GM19395 (cell line): ENCODE results near the gene THEMIS.
"Not testable (repeated sequence)": the region's sequence is repeated elsewhere in the genome, so short reads cannot be mapped to it uniquely, and the experiment has no call there.

Experiments
- ATAC-seq: cut with Tn5 transposase; IDR thresholded peaks from one replicate; pipeline ENCODE4 v1.9.1; 2021; ENCODE audit warnings: mild to moderate bottlenecking, moderate library complexity; ENCODE audit not compliant: unreplicated experiment

The THEMIS gene

GRCh38 chr6:127914240-127914639 is 13.4 kb upstream of the THEMIS start:
- ATAC-seq, result no peak

GRCh38 chr6:127912914-127913313 is 12.1 kb upstream of the THEMIS start:
- ATAC-seq, result no peak

GRCh38 chr6:127907960-127908640 is 7.2 kb upstream of the THEMIS start:
- peak; percentile 89 for ATAC-seq

GRCh38 chr6:127904160-127904559 is 3.3 kb upstream of the THEMIS start:
- no peak for ATAC-seq

GRCh38 chr6:127902933-127903332 is 2.1 kb upstream of the THEMIS start:
- ATAC-seq, result no peak

GRCh38 chr6:127897484-127897883 is 3.4 kb downstream of the THEMIS start:
- ATAC-seq, result no peak

GRCh38 chr6:127894051-127894450 is 6.8 kb downstream of the THEMIS start:
- no peak for ATAC-seq

- no peak for ATAC-seq
Measured at GRCh38 chr6:127893541-127893940, 7.3 kb downstream of the THEMIS start.

GRCh38 chr6:127891731-127892326 is 9.0 kb downstream of the THEMIS start:
- ATAC-seq, result no peak

DNA sequence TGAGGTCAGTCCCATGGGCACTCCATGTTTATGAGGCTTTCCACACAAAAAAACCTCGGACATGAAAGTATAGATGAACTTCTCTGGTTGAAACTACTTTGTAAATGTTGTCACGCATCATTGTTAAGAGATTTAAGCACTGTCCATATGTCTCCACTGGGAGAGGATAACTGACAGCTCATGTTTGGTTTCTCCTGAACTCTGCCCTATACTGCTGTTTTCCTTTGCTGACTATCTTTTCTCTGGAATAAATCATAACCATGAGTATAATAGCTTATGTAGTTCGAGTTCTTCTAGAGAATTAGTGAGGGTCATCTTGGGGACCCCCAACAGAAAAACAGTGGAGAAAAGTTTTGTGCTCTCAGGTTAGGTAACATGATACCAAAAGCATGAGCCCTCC is 14.3 kb downstream of the THEMIS start:
- ATAC-seq, result no peak

- no peak for ATAC-seq
Measured at GRCh38 chr6:127884134-127884533, 16.7 kb downstream of the THEMIS start.

DNA sequence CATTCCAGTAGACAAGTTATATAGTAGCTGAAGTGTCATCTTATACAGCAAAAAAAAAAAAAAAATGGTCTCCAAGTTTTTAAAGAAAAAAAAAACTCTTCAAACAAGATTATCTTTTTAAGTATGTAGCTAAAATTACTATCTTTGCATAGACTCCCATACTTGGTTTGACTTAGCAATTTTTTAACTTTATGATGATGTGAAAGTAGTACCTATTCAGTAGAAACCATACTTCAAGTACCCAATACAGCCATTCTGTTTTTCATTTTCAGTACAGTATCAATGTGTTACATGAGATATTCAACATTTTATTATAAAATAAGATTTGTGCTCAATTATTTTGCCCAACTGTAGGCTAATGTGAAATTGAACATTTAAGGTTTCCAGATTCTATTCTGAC is 18.9 kb downstream of the THEMIS start:
- not testable (repeated sequence) for ATAC-seq

GRCh38 chr6:127880429-127880828 is 20.4 kb downstream of the THEMIS start:
- no peak for ATAC-seq

DNA sequence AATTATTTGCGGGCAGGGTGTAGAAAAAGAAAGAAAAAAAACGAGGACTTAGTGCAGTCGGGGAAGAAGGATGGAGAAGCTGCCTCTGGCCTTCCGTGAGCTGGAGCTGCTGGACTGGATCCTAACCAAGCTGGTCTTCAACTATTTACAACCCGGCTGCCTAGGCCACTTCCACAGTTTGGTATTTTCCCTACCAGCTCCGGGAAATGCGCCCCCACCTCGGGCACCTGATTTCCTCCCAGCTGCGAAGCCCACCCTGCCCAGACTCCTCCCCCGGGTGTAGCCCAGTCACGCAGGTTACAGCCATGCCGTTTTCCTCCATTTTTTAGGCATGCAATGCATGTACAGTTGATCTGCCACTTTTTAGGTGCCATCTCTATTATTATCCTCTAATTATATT is 21.2 kb downstream of the THEMIS start:
- ATAC-seq, result no peak

DNA sequence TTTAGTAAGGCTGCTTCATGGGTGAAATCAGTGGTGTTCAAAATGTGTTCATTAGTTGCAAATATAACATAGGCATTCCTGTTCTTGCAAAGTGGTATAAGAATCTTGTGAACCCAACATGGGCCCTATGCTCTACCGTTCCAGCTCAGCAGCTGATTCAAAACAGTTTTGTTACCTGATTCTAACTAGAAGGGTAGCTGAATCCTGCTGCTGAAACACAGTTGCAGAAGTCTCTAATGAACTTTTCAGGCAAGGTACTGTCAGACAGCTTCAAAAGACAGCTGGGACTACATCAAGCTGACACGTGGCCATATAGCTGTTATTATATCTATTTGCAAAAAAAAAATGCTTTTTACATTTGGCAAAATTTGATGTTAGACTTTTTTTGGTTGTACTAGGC is 22.7 kb downstream of the THEMIS start:
- no peak for ATAC-seq

DNA sequence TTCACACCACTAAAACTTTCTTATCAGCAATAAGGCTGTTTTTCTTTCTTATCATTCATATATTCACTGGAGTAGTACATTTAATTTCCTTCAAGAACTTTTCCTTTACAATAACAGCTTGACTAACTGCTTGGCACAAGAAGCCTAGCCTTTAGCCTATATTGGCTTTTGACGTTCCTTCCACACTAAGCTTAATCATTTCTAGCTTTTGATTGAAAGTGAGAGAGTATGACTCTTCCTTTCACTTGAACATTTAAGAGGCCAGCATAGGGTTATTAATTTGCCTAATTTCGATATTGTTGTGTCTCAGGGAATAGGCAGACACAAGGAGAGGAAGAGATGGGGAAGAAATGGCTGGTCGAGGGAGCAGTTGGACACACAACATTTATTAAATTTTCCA is 23.6 kb downstream of the THEMIS start:
- ATAC-seq, result no peak

- no peak for ATAC-seq
Measured at GRCh38 chr6:127869772-127870404, 31.0 kb downstream of the THEMIS start.

- no peak for ATAC-seq
Measured at GRCh38 chr6:127869183-127869582, 31.7 kb downstream of the THEMIS start.

GRCh38 chr6:127868338-127868737 is 32.5 kb downstream of the THEMIS start:
- no peak for ATAC-seq

- no peak for ATAC-seq
Measured at GRCh38 chr6:127866766-127867165, 34.1 kb downstream of the THEMIS start.

DNA sequence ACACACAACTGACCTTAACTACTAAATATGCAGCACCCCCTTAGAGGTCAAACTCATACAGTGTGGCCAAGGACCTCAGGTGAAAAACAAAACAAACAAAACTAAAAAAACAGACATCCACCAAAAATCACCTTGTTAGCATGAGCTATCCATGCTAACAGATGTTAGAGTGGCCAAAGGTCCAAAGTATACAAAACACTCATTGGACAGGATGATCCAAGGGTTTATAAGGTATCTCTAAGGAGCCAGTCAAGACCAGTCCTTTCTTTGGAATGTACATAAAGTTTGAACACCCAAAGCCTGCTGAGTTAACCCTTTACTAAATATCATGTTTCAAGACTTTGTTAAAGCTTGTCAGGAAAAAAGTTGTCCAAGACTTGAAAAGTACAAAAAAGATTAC is 35.8 kb downstream of the THEMIS start:
- no peak for ATAC-seq

GRCh38 chr6:127864701-127865100 is 36.2 kb downstream of the THEMIS start:
- no peak for ATAC-seq
